ENCODE measurements around the gene RASA2. TPM values are rescaled to one million over a fixed set of nuclear protein-coding genes. Genes with fewer than 3 reads are reported as not detected.

Gene RASA2
- total and polyA plus RNA-seq, 9 of the 15 experiments (the other 6 are each of a cell fraction or from before 2014, with no cell fraction given) = 2.0 to 12.8 (median 9.5) TPM

- TF ChIP-seq MGA (IDR thresholded peaks at IDR 0.05) = no peak
- peak; percentile 6 for TF ChIP-seq FOS (IDR thresholded peaks at IDR 0.05; ENCODE audit: extremely low read depth, insufficient read length)
- TF ChIP-seq FOSL1 (tag; conservative IDR thresholded peaks at IDR 0.05) = peak; percentile 82
- TF ChIP-seq THAP12 (CRISPR knock-in tag; IDR thresholded peaks at IDR 0.05) = no peak
- TF ChIP-seq XRCC4 (IDR thresholded peaks at IDR 0.05; ENCODE audit: extremely low read depth, insufficient read depth, insufficient read length) = no peak
- TF ChIP-seq FOXP1 (CRISPR knock-in tag; IDR thresholded peaks at IDR 0.05) = no peak
- TF ChIP-seq ZNF280B (CRISPR knock-in tag; IDR thresholded peaks at IDR 0.05) = no peak
- no peak for TF ChIP-seq ZNF23 (CRISPR knock-in tag; IDR thresholded peaks at IDR 0.05)
- TF ChIP-seq TCF15 (CRISPR knock-in tag; IDR thresholded peaks at IDR 0.05) = no peak
- 0 out of 4 replicates have a peak, but pooled peaks of 1 of the 2 experiments have one; percentile 4 for TF ChIP-seq RAD21 (CRISPR knock-in tag; conservative IDR thresholded peaks at IDR 0.05 in 1 of 2, IDR thresholded peaks at IDR 0.05 in 1 of 2)
- TF ChIP-seq BRD4 (IDR thresholded peaks at IDR 0.05) = no peak
- TF ChIP-seq ZNF511 (CRISPR knock-in tag; IDR thresholded peaks at IDR 0.05) = no peak
Measured at GRCh38 chr3:141477224-141477623, 9.6 kb upstream of the RASA2 start (continued).

Data from K562 (cell line).